OCI-LY3 (cell line): ENCODE data around the gene MGST3.
A peak's percentile ranks its signal among the peaks of the same experiment; 100 is the strongest.

Experiments used
- H2AFZ ChIP-seq: fragments of 200-600, 300-600 bp; shearing (Covaris generic); 2 replicates; pipeline ENCODE4 v1.6.0; 2014; ENCODE audit warnings: antibody characterized with exemption, low read depth, low read length
- H3K27ac ChIP-seq: fragments of 200-600, 300-600 bp; sonication (generic); 2 replicates; pipeline ENCODE4 v1.5.1; 2014; ENCODE audit warnings: mild to moderate bottlenecking, low read length, moderate library complexity, mixed read lengths
- H3K27me3 ChIP-seq: fragments of 200-600, 300-600 bp; sonication (generic); 2 replicates; pipeline ENCODE4 v1.6.1; 2014; ENCODE audit warnings: low read depth, low read length, mixed read lengths
- H3K36me3 ChIP-seq: fragments of 200-600, 300-600 bp; sonication (generic); replicated peaks from 2 replicates; pipeline ENCODE3; 2014; ENCODE audit warnings: low read depth, low read length, mixed read lengths
- H3K4me1 ChIP-seq: fragments of 300-600, 200-600 bp; sonication (generic); 2 replicates; pipeline ENCODE4 v1.6.1; 2014; ENCODE audit warnings: low read length, mixed read lengths
- H3K4me2 ChIP-seq: fragments of 200-600, 300-600 bp; sonication (generic); 2 replicates; pipeline ENCODE4 v1.6.1; 2014; ENCODE audit warnings: low read length, mixed read lengths
- H3K4me3 ChIP-seq: fragments of 300-600, 200-600 bp; sonication (generic); 2 replicates; pipeline ENCODE4 v1.5.1; 2014; ENCODE audit warnings: antibody characterized with exemption, mild to moderate bottlenecking, low read length, moderate library complexity
- H3K79me2 ChIP-seq: fragments of 300-600, 200-600 bp; shearing (Covaris generic); 2 replicates; pipeline ENCODE4 v1.6.1; 2014; ENCODE audit warnings: mild to moderate bottlenecking, low read length, mixed read lengths
- H3K9ac ChIP-seq: fragments of 300-600, 200-600 bp; shearing (Covaris generic); 2 replicates; pipeline ENCODE4 v1.6.0; 2014; ENCODE audit warnings: mild to moderate bottlenecking, low read length, moderate library complexity
- H3K9me3 ChIP-seq: fragments of 200-600, 300-600 bp; shearing (Covaris generic); 2 replicates; pipeline ENCODE4 v1.6.1; 2014; ENCODE audit warnings: low read length, mixed read lengths; ENCODE audit not compliant: insufficient read depth
- H4K20me1 ChIP-seq: fragments of 200-600, 300-600 bp; sonication (generic); 2 replicates; pipeline ENCODE4 v1.6.1; 2016; ENCODE audit warnings: low read length, mixed read lengths; ENCODE audit not compliant: insufficient read depth
- EZH2phosphoT487 ChIP-seq: fragments of 200-600 bp; shearing (Covaris generic); IDR thresholded peaks from 2 replicates; pipeline ENCODE4 v1.6.1; 2018; ENCODE audit warnings: antibody characterized with exemption, mixed run types, low read depth
- TF ChIP-seq, protein P1 (sequence below): fragments of 200-600, 300-600 bp; sonication (generic); IDR thresholded peaks from 2 replicates; pipeline ENCODE4 v1.5.1; 2014; ENCODE audit warnings: antibody characterized with exemption, low read length, low read depth

MGST3 gene

GRCh38 chr1:165696625-165697100, 65.6 kb downstream of the MGST3 start:
- H3K27me3 ChIP-seq, result peaks cover 11% of the 10 kb centered on the region
- no peaks in the 10 kb centered on the region for H4K20me1 ChIP-seq
- H3K4me2 ChIP-seq, result no peak overlapping the region
- H3K9ac ChIP-seq, result no peak overlapping the region
- no peak overlapping the region for H2AFZ ChIP-seq
- no peak overlapping the region for H3K27ac ChIP-seq
- no peak for TF ChIP-seq EZH2phosphoT487
- TF ChIP-seq, protein P1, sequence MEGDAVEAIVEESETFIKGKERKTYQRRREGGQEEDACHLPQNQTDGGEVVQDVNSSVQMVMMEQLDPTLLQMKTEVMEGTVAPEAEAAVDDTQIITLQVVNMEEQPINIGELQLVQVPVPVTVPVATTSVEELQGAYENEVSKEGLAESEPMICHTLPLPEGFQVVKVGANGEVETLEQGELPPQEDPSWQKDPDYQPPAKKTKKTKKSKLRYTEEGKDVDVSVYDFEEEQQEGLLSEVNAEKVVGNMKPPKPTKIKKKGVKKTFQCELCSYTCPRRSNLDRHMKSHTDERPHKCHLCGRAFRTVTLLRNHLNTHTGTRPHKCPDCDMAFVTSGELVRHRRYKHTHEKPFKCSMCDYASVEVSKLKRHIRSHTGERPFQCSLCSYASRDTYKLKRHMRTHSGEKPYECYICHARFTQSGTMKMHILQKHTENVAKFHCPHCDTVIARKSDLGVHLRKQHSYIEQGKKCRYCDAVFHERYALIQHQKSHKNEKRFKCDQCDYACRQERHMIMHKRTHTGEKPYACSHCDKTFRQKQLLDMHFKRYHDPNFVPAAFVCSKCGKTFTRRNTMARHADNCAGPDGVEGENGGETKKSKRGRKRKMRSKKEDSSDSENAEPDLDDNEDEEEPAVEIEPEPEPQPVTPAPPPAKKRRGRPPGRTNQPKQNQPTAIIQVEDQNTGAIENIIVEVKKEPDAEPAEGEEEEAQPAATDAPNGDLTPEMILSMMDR, result no peak
- peaks cover 23% of the 10 kb centered on the region for H3K79me2 ChIP-seq
- no peaks in the 10 kb centered on the region for H3K9me3 ChIP-seq
- H3K4me3 ChIP-seq, result no peak overlapping the region
- H3K4me1 ChIP-seq, result peaks cover 3% of the 10 kb centered on the region; the same call in 1 of the 2 replicates
- no peaks in the 10 kb centered on the region for H3K36me3 ChIP-seq

- Histone ChIP-seq H3K79me2 (peaks cover 23% of the 10 kb centered on the region), H3K27ac (no peak overlapping the region), H2AFZ (no peak overlapping the region), H3K4me1 (peaks cover 3% of the 10 kb centered on the region; the same call in 1 of the 2 replicates), H3K4me3 (peak overlapping the region; percentile 86), H3K27me3 (peaks cover 11% of the 10 kb centered on the region), H3K9me3 (no peaks in the 10 kb centered on the region), H4K20me1 (no peaks in the 10 kb centered on the region), H3K9ac (no peak overlapping the region), H3K4me2 (peak overlapping the region; percentile 57), H3K36me3 (no peaks in the 10 kb centered on the region)
- TF ChIP-seq EZH2phosphoT487, result no peak
- TF ChIP-seq, protein P1, result no peak
These were observed 66.5 kb downstream of the MGST3 start for GRCh38 chr1:165697491-165697880.

DNA sequence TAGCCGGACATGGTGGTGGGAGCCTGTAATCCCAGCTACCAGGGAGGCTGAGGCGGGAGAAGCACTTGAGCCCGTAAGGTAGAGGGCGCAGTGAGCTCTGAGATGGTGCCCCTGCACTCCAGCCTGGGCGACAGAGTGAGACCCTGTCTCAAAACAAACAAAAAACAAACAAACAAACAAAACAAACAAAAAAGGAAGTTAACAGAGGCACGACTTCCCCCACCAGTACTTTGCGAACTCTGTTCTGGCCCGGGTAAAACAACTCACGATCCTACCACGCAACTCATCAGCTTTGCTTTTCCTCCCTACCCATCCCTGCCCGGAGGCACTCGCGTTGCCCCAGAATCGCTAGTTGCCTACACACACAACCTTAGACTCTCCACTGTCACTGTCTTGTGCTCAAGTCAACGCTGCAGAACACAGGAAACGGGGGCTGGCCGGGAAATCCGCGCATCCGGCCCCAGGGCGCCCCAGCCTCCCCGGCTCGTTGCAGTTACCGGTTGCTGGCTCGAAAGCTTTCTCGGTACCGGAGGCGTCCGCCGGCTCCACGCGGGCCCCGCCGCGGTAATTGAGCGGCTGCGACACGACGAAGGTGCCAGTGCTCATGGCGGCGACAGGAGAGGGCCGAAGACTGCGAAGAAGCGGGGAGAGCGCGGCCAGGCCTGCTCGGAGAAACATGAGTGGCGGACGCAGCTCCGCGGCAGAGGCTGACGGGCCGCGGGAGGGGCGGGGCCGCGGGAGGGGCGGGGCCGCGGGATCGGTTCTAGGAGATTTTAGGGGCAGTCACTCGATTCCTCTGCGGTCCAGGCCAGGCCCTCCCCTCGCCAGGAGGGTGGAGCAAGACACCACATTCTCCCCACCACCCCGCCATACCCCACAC, 67.1 kb downstream of the MGST3 start, which contains the start of gene ALDH9A1:
Gene ALDH9A1, minus strand, starts transcription at position 682 of the 880 bp plus-strand sequence. Its CDS starts 4 bp downstream, at position 678.
- Histone ChIP-seq H3K27ac (peak within 1 kb of the TSS; percentile 65), H3K27me3 (peaks cover 11% of the 10 kb centered on the region), H2AFZ (peak within 1 kb of the TSS; percentile 97), H3K4me1 (peaks cover 3% of the 10 kb centered on the region; the same call in 1 of the 2 replicates), H3K36me3 (no peaks in the 10 kb centered on the region), H3K4me2 (peak within 1 kb of the TSS; percentile 93), H3K79me2 (peaks cover 23% of the 10 kb centered on the region), H4K20me1 (no peaks in the 10 kb centered on the region), H3K9me3 (no peaks in the 10 kb centered on the region), H3K4me3 (peak within 1 kb of the TSS; percentile 86), H3K9ac (peak within 1 kb of the TSS; percentile 76)
- TF ChIP-seq, protein P1, result peak; percentile 51
- no peak for TF ChIP-seq EZH2phosphoT487

DNA sequence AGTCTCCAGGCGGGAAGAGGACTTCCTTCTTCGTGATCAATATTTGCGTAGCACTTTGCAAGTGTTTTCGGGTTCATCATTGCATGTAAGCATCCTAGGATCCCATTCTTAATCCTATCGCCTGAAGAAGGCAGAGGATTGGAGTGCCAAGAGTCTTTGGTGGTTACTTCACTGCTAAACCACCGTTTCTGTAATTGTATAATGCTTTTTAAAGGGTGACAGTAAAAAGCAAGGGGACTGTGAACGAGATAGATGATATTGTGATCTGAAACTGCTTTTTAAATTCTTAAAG, 67.7 kb downstream of the MGST3 start:
- no peak for TF ChIP-seq EZH2phosphoT487
- TF ChIP-seq, protein P1, result no peak
- Histone ChIP-seq H3K4me1 (peaks cover 3% of the 10 kb centered on the region; the same call in 1 of the 2 replicates), H3K9me3 (no peaks in the 10 kb centered on the region), H2AFZ (peak overlapping the region; percentile 97), H3K27me3 (peaks cover 11% of the 10 kb centered on the region), H3K4me2 (peak overlapping the region; percentile 93), H3K27ac (peak overlapping the region; percentile 27; the same call in 1 of the 2 replicates), H3K4me3 (peak overlapping the region; percentile 86), H3K79me2 (peaks cover 23% of the 10 kb centered on the region), H4K20me1 (no peaks in the 10 kb centered on the region), H3K36me3 (no peaks in the 10 kb centered on the region), H3K9ac (peak overlapping the region; percentile 73)
